A673 (cell line): Measurements from ENCODE around the gene PINLYP.

Experiments
- EZH2 ChIP-seq: fragments of 200-600 bp; sonication (generic); IDR thresholded peaks from 2 replicates; pipeline ENCODE4 v1.6.1; 2017; ENCODE audit warnings: borderline replicate concordance, low read depth, mild to moderate bottlenecking, mixed read lengths, antibody characterized with exemption, low read length; ENCODE audit not compliant: poor library complexity, severe bottlenecking
- TF ChIP-seq, protein P1 (sequence below): fragments of 300-800, 200-600 bp; sonication (generic); conservative IDR thresholded peaks from 2 replicates; pipeline ENCODE4 v1.5.1; 2017; ENCODE audit warnings: low read depth, mild to moderate bottlenecking, antibody characterized with exemption, low read length, moderate library complexity, mixed read lengths

DNA sequence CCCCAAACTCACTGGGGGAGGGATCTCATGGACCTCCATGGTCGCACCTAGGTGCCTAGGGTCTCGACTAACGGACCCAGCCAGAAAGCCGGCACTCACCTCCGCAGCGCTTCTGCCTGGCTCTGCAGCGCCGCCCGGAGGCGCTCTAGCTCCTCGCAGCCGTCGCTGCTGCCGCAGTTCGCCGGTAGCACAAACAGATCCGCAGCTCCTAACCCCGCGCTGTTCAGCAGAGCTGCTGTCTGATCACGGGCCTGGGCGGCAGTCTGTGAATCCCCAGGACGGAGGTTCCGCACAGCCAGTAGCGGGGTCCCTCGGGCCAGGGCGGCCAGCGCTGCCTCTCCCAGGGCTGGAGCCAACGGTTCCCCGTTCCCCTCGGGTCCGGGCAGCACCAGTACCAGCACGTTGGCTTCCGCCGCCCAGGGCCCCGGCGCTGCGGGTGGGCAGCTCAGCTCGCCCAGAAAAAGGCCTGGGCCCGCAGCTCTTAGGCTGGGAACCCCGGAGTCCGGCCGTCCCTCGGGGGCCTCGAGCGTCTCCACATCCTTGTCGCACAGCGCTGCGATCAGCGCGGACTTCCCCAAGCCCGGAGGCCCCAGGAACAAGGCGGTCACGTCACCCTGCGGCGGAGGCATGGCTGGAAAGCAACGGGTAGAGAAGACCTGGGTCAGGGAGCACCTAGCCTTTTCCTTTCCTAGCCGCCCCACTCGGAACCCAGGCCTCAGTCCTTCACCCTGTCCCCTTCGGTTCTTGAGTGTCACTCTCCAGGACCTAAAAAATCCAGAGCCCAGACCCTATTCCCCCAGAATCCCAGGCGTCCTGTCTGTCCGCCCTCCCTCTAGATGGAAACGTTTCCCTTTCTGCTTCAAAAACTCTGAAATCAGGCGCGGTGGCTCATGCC is 19.4 kb downstream of the PINLYP start:
- no peak for TF ChIP-seq EZH2
- TF ChIP-seq, protein P1, sequence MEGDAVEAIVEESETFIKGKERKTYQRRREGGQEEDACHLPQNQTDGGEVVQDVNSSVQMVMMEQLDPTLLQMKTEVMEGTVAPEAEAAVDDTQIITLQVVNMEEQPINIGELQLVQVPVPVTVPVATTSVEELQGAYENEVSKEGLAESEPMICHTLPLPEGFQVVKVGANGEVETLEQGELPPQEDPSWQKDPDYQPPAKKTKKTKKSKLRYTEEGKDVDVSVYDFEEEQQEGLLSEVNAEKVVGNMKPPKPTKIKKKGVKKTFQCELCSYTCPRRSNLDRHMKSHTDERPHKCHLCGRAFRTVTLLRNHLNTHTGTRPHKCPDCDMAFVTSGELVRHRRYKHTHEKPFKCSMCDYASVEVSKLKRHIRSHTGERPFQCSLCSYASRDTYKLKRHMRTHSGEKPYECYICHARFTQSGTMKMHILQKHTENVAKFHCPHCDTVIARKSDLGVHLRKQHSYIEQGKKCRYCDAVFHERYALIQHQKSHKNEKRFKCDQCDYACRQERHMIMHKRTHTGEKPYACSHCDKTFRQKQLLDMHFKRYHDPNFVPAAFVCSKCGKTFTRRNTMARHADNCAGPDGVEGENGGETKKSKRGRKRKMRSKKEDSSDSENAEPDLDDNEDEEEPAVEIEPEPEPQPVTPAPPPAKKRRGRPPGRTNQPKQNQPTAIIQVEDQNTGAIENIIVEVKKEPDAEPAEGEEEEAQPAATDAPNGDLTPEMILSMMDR, result peak; percentile 91
